Progenitor cell of endocrine pancreas (in vitro differentiated cells): Measurements from ENCODE around the gene NPHP1. TPM values are rescaled to one million over a fixed set of nuclear protein-coding genes. Genes with fewer than 3 reads are reported as not detected.

Source experiments
- DNase-seq: peaks from one replicate; pipeline ENCODE4 v3.0.0; 2021; ENCODE audit warnings: low spot score; ENCODE audit not compliant: unreplicated experiment
- H3K27ac Mint-ChIP-seq: 2 replicates; pipeline ENCODE4 v1.8.0; 2021; ENCODE audit warnings: mild to moderate bottlenecking, moderate library complexity, mixed read lengths
- H3K27me3 Mint-ChIP-seq: 2 replicates; pipeline ENCODE4 v1.8.0; 2021; ENCODE audit warnings: mixed read lengths
- H3K36me3 Mint-ChIP-seq: 2 replicates; pipeline ENCODE4 v1.8.0; 2022; ENCODE audit warnings: mixed read lengths; ENCODE audit not compliant: insufficient read depth
- H3K4me1 Mint-ChIP-seq: 2 replicates; pipeline ENCODE4 v1.8.0; 2021; ENCODE audit warnings: low read depth, mixed read lengths
- H3K4me3 Mint-ChIP-seq: 2 replicates; pipeline ENCODE4 v1.8.0; 2021; ENCODE audit warnings: low read depth, mild to moderate bottlenecking, moderate library complexity, mixed read lengths
- H3K9me3 Mint-ChIP-seq: 2 replicates; pipeline ENCODE4 v1.8.0; 2021; ENCODE audit warnings: low read depth, mixed read lengths
- total RNA-seq: library from RNA; stranded (reverse); gene quantifications from 2 replicates; pipeline ENCODE4 v1.2.1, GENCODE V29; 2021
- TF ChIP-seq, protein P1 (sequence below): fragments of 200-600 bp; sonication (generic); IDR thresholded peaks from one replicate; pipeline ENCODE4 v1.5.0; 2021; ENCODE audit warnings: antibody characterized with exemption, mild to moderate bottlenecking; ENCODE audit not compliant: unreplicated experiment

NPHP1 gene
- total RNA-seq, 1 donor from 2014 or later, result 13.5 TPM

DNA sequence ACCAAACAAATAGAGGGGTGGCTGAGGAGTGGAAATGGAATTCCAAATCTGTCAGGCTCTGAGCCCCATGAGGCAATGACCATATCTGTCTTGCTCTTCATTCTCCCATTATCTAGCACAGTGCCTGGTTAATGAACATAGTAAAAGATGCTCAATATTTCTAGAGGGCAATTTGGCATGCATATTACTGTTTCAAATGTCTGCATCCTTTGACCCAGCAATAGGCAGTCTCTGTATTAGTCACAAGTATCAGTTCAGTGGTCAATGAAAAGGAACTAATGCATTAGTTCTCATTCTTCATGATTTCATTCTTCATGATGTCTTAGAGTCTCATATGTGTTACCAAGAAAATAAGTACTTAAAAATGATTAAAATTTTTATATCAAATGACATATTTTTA lies 60.8 kb downstream of the NPHP1 start:
- no peak overlapping the region for H3K4me3 Mint-ChIP-seq
- H3K27me3 Mint-ChIP-seq, result no peaks in the 10 kb centered on the region
- no peak for DNase-seq

DNA sequence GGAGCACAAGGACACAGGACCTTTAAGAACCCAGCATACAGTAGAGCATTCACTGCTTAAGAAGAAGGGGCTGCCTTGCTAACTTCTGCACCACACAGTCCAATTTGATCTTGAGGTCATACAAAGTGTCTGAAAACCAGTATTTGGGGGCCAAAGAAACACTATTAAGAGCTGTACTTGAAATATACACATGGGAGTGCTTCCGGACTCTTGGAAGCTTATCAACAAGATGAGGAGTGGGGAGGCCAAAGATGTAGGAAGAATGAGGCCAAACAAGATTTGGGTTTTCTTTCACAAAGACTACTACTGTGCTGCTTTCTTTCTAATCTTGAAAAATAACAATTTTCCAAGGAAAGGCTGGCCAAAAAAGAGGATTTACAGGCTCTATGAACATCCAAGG lies 64.4 kb downstream of the NPHP1 start:
- Mint-ChIP-seq H3K9me3 (no peaks in the 10 kb centered on the region), H3K4me1 (no peaks in the 10 kb centered on the region), H3K36me3 (peaks cover 7% of the 10 kb centered on the region), H3K27me3 (no peaks in the 10 kb centered on the region), H3K27ac (no peak overlapping the region), H3K4me3 (no peak overlapping the region)
- TF ChIP-seq, protein P1, sequence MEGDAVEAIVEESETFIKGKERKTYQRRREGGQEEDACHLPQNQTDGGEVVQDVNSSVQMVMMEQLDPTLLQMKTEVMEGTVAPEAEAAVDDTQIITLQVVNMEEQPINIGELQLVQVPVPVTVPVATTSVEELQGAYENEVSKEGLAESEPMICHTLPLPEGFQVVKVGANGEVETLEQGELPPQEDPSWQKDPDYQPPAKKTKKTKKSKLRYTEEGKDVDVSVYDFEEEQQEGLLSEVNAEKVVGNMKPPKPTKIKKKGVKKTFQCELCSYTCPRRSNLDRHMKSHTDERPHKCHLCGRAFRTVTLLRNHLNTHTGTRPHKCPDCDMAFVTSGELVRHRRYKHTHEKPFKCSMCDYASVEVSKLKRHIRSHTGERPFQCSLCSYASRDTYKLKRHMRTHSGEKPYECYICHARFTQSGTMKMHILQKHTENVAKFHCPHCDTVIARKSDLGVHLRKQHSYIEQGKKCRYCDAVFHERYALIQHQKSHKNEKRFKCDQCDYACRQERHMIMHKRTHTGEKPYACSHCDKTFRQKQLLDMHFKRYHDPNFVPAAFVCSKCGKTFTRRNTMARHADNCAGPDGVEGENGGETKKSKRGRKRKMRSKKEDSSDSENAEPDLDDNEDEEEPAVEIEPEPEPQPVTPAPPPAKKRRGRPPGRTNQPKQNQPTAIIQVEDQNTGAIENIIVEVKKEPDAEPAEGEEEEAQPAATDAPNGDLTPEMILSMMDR, result no peak
- no peak for DNase-seq

More for the DNA sequence above, 60.8 kb downstream of the NPHP1 start:
- Mint-ChIP-seq H3K9me3 (no peaks in the 10 kb centered on the region), H3K36me3 (peaks cover 7% of the 10 kb centered on the region), H3K27ac (no peak overlapping the region), H3K4me1 (no peaks in the 10 kb centered on the region)
- TF ChIP-seq, protein P1, result no peak

DNA sequence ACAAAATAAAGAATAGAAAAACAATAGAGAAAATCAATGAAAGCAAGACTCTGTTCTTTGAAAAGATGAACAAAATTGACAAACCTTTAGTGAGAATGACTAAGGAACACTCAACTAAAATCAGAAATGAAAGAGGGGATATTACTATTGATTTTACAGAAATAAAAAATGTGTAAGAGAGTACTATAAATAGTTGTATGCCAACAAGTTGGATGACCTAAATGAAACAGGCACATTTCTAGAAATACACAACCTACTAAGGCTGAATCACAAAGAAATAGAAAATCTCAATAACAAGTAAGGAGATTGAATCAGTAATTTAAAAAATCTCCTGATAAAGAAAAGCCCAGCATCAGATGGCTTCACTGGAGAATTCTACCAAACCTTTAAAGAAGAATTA lies 70.8 kb downstream of the NPHP1 start:
- H3K27me3 Mint-ChIP-seq, result no peaks in the 10 kb centered on the region
- DNase-seq, result no peak
- H3K36me3 Mint-ChIP-seq, result peaks cover 24% of the 10 kb centered on the region
- no peak overlapping the region for H3K27ac Mint-ChIP-seq
- no peak overlapping the region for H3K4me3 Mint-ChIP-seq
- H3K9me3 Mint-ChIP-seq, result peaks cover 20% of the 10 kb centered on the region
- TF ChIP-seq, protein P1, result no peak
- peaks cover 3% of the 10 kb centered on the region for H3K4me1 Mint-ChIP-seq

DNA sequence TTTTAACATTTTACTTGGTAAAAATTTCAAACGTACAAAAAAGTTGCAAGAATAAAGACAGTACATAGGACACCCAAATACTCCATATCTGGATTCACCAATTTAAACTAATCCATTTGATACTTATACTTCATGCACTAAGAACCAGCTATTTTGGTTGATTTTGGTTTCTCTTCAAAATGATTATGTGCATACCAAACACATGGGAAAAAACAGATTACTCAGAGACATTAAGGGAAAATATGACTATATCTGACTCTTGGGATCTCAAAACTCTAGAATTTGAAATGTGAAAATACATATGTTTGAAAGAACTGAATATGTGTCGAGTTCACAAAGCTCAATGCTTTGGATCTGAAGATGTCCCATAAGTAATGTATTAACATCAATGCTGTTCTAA lies 73.6 kb downstream of the NPHP1 start:
- no peak for DNase-seq
- Mint-ChIP-seq H3K4me1 (peaks cover 3% of the 10 kb centered on the region), H3K9me3 (peaks cover 20% of the 10 kb centered on the region), H3K36me3 (peaks cover 20% of the 10 kb centered on the region), H3K27ac (no peak overlapping the region), H3K4me3 (no peak overlapping the region), H3K27me3 (no peaks in the 10 kb centered on the region)
- TF ChIP-seq, protein P1, result no peak

DNA sequence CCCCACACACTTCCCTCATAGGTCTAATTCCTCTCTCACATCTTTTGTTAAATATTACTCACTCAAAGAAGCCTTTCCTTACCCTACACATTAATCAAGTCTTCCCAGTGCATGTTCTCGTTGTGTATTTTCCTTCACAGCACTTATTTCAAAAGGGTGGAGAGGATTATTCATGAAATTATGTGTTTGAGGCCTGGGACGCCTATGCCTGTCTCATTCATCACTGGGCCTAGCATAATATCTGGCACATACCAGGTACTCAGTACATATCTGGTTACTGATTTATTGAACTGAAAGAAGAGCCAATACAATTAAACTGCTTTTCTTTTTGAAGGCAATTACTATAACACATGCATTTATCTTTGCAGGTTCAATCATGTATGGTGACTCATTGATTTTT lies 74.1 kb downstream of the NPHP1 start:
- TF ChIP-seq, protein P1, result no peak
- Mint-ChIP-seq H3K27me3 (no peaks in the 10 kb centered on the region), H3K4me1 (peaks cover 3% of the 10 kb centered on the region), H3K4me3 (no peak overlapping the region), H3K36me3 (peaks cover 20% of the 10 kb centered on the region), H3K9me3 (peaks cover 20% of the 10 kb centered on the region), H3K27ac (no peak overlapping the region)
- DNase-seq, result no peak
